DND-41 (cell line): ENCODE measurements around the gene PDE8A.

Source experiments
- ATAC-seq: fragments of 200-7000 bp; cut with Tn5 transposase; 3 replicates; pipeline ENCODE4 v1.9.1; 2021; ENCODE audit warnings: low read depth; ENCODE audit not compliant: insufficient read depth
- DNase-seq: peaks from one replicate; pipeline ENCODE4 v3.0.0-alpha.2; 2020
- H2AFZ ChIP-seq: 2 replicates; pipeline ENCODE4 v1.6.0; 2012; ENCODE audit warnings: low read depth, low read length
- H3K27ac ChIP-seq: 2 replicates; pipeline ENCODE4 v1.5.1; 2012; ENCODE audit warnings: low read length, inconsistent platforms
- H3K27me3 ChIP-seq: fragments of 200-600 bp; sonication (generic); 2 replicates; pipeline ENCODE4 v1.6.0; 2012; ENCODE audit warnings: low read length, mild to moderate bottlenecking, inconsistent platforms; ENCODE audit not compliant: insufficient read depth, poor library complexity
- H3K36me3 ChIP-seq: 2 replicates; pipeline ENCODE4 v1.5.1; 2012; ENCODE audit warnings: low read length, inconsistent platforms; ENCODE audit not compliant: insufficient read depth
- H3K4me1 ChIP-seq: 2 replicates; pipeline ENCODE4 v1.5.1; 2012; ENCODE audit warnings: mild to moderate bottlenecking, low read length; ENCODE audit not compliant: insufficient read depth
- H3K4me2 ChIP-seq: 2 replicates; pipeline ENCODE4 v1.6.0; 2012; ENCODE audit warnings: mild to moderate bottlenecking, moderate library complexity, low read length, inconsistent platforms; ENCODE audit not compliant: insufficient read depth
- H3K4me3 ChIP-seq, 2 experiments: fragments of 200-600 bp in 1 of 2; shearing (Covaris generic) in 1 of 2; 2 replicates each; pipeline ENCODE4 v1.5.1; 2012 to 2016; ENCODE audit warnings: inconsistent platforms in 2 of 2, low read length in 2 of 2, mild to moderate bottlenecking in 2 of 2, low read depth in 1 of 2, moderate library complexity in 1 of 2
- H3K79me2 ChIP-seq: 2 replicates; pipeline ENCODE4 v1.6.0; 2012; ENCODE audit warnings: low read length, inconsistent platforms; ENCODE audit not compliant: insufficient read depth
- H3K9ac ChIP-seq: 2 replicates; pipeline ENCODE4 v1.6.0; 2012; ENCODE audit warnings: low read depth, mild to moderate bottlenecking, inconsistent platforms, low read length, moderate library complexity
- H3K9me3 ChIP-seq: 2 replicates; pipeline ENCODE4 v1.5.1; 2012; ENCODE audit warnings: low read length, moderate library complexity, mild to moderate bottlenecking, inconsistent platforms; ENCODE audit not compliant: insufficient read depth, severe bottlenecking
- H4K20me1 ChIP-seq: 2 replicates; pipeline ENCODE4 v1.6.0; 2012; ENCODE audit warnings: low read length; ENCODE audit not compliant: insufficient read depth
- EZH2 ChIP-seq: IDR thresholded peaks from 3 replicates; pipeline ENCODE4 v1.6.1; 2012; ENCODE audit warnings: borderline replicate concordance, low read depth, mild to moderate bottlenecking, moderate library complexity, low read length, inconsistent platforms; ENCODE audit not compliant: severe bottlenecking
- TF ChIP-seq, protein P1 (sequence below): IDR thresholded peaks from 2 replicates; pipeline ENCODE4 v1.5.1; 2012; ENCODE audit warnings: borderline replicate concordance, low read length, moderate library complexity, mild to moderate bottlenecking; ENCODE audit not compliant: poor library complexity, severe bottlenecking; ENCODE audit errors: extremely low read depth

PDE8A gene

DNA sequence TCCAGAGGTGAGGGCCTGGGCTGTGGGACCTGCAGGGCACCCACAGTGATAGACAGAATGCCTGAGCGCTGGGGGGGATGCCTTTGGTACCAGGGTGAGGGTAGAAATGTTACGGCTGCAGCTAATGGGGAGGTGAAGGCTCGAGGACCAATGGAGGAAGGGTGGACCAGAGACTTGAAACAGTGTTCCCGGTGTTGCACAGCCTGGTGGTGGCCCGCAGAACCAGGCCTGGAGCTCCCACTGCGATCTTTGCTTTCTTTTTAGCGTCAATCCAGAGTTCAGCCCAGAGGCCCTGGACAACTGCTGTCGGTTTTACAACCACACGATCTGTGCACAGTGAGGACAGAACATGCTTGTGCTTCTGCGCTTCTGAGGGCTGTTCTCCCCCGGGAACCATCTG, 36.8 kb upstream of the PDE8A start:
- H3K4me1 ChIP-seq: no peaks in the 10 kb centered on the region
- H3K9me3 ChIP-seq: no peaks in the 10 kb centered on the region
- DNase-seq: no peak
- no peak overlapping the region for H2AFZ ChIP-seq
- H3K27me3 ChIP-seq: peaks cover 6% of the 10 kb centered on the region
- no peak for TF ChIP-seq EZH2
- TF ChIP-seq, protein P1, sequence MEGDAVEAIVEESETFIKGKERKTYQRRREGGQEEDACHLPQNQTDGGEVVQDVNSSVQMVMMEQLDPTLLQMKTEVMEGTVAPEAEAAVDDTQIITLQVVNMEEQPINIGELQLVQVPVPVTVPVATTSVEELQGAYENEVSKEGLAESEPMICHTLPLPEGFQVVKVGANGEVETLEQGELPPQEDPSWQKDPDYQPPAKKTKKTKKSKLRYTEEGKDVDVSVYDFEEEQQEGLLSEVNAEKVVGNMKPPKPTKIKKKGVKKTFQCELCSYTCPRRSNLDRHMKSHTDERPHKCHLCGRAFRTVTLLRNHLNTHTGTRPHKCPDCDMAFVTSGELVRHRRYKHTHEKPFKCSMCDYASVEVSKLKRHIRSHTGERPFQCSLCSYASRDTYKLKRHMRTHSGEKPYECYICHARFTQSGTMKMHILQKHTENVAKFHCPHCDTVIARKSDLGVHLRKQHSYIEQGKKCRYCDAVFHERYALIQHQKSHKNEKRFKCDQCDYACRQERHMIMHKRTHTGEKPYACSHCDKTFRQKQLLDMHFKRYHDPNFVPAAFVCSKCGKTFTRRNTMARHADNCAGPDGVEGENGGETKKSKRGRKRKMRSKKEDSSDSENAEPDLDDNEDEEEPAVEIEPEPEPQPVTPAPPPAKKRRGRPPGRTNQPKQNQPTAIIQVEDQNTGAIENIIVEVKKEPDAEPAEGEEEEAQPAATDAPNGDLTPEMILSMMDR: no peak
- ATAC-seq: no peak
- no peaks in the 10 kb centered on the region for H4K20me1 ChIP-seq
- H3K4me2 ChIP-seq: no peak overlapping the region
- H3K27ac ChIP-seq: no peak overlapping the region
- no peaks in the 10 kb centered on the region for H3K36me3 ChIP-seq
- no peak overlapping the region for H3K4me3 ChIP-seq
- no peaks in the 10 kb centered on the region for H3K79me2 ChIP-seq
- no peak overlapping the region for H3K9ac ChIP-seq

DNA sequence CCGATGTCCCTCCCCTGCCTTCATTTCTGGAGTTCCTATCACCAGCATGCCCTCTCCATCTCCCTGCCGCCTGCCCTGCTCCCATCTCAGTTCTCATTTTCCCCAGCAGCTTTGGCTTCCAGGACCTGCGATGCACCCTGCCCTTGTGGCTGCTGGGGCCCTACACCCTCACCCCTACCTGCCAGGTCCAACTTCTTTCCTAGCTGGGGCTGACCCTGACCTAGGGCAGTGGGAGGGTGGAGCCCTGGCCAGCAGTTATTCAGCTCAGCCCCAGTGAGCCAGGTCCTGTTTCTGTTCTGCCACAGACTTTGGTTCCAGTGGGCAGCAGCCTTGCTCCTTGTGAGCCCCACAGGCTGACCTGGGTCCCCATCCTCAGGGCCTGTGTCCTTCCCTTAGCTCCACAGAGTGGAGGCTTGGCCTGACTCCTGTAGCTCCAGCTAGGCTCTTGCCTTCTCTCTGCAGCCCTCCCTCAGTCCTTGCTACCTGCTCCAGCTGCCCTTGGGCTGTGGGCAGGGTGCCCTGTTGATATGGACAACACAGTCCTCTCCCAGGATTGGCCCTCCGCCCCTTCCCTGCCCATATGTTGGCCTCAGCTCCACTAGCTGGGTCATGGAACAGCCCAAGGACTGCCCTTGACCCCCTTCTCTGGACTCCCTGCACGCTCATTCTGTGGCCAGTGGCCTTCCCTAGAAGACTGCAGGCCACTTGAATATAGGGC, 34.7 kb upstream of the PDE8A start:
- Histone ChIP-seq H3K27me3 (peaks cover 2% of the 10 kb centered on the region), H3K27ac (no peak overlapping the region), H3K4me2 (no peak overlapping the region), H3K4me1 (no peaks in the 10 kb centered on the region), H2AFZ (no peak overlapping the region), H3K4me3 (no peak overlapping the region), H3K9ac (no peak overlapping the region), H3K9me3 (no peaks in the 10 kb centered on the region), H3K36me3 (no peaks in the 10 kb centered on the region), H4K20me1 (no peaks in the 10 kb centered on the region), H3K79me2 (no peaks in the 10 kb centered on the region)
- DNase-seq (no peak), ATAC-seq (no peak)
- TF ChIP-seq, protein P1: no peak
- TF ChIP-seq EZH2: no peak

DNA sequence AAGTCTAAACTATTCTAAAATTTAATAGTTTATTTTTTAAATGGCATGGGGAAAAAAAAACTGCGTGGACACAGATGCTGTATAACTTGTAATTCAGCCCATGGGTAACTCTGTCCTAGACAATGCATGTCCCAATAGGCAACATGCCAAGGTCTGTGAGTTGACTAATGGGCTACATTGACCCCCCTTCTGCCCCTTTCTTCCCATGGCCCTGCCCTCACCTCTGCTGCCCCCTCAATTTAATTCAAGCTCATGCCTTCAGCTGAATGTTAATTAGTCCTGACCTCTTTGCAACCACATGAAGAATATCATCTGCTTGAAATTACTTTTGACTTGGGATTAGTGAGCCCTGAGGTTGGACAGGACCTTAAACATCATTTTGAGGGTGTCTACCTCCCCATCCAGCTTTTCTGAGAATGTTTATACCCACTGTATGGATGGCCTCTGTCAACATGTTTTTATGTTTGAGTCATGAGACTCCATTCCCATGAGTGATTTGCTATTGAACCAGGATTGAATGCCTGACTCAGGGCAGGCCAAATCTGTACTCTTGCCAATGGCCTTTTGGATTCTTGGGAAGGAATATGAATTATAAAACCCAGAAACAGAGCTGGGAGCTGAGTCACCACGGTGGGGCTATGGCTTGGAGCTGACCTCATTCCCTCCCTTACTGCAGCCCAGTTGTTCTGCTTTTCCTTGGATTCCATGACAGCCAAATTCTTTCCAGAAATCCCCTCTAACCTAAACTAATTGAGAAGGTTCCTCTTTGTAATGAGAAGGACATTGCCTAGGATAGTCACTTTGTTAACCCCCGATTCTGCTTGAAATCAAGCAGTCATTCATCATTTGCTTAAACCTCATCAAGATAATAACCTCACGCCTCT, 33.5 kb upstream of the PDE8A start:
- H3K4me2 ChIP-seq: no peak overlapping the region
- no peaks in the 10 kb centered on the region for H3K79me2 ChIP-seq
- no peaks in the 10 kb centered on the region for H3K4me1 ChIP-seq
- no peak overlapping the region for H3K9ac ChIP-seq
- H3K27me3 ChIP-seq: peaks cover 2% of the 10 kb centered on the region
- ATAC-seq (no peak), DNase-seq (no peak)
- H2AFZ ChIP-seq: no peak overlapping the region
- no peaks in the 10 kb centered on the region for H3K36me3 ChIP-seq
- TF ChIP-seq, protein P1: no peak
- no peak for TF ChIP-seq EZH2
- H4K20me1 ChIP-seq: no peaks in the 10 kb centered on the region
- no peak overlapping the region for H3K4me3 ChIP-seq
- no peak overlapping the region for H3K27ac ChIP-seq
- H3K9me3 ChIP-seq: no peaks in the 10 kb centered on the region
